GM19397 (cell line): ENCODE results near the gene CCNDBP1.
"Not testable (repeated sequence)": the region's sequence is repeated elsewhere in the genome, so short reads cannot be mapped to it uniquely, and the experiment has no call there.

Source experiments
- ATAC-seq: cut with Tn5 transposase; IDR thresholded peaks from one replicate; pipeline ENCODE4 v1.9.1; 2021; ENCODE audit warnings: mild to moderate bottlenecking, moderate library complexity; ENCODE audit not compliant: unreplicated experiment

Gene CCNDBP1

GRCh38 chr15:43190178-43190577, 5.0 kb downstream of the CCNDBP1 start:
- ATAC-seq = no peak

- ATAC-seq = no peak
These were observed 8.5 kb downstream of the CCNDBP1 start for GRCh38 chr15:43193710-43194109.

- ATAC-seq = no peak
These were observed 9.6 kb downstream of the CCNDBP1 start for GRCh38 chr15:43194795-43195194.

DNA sequence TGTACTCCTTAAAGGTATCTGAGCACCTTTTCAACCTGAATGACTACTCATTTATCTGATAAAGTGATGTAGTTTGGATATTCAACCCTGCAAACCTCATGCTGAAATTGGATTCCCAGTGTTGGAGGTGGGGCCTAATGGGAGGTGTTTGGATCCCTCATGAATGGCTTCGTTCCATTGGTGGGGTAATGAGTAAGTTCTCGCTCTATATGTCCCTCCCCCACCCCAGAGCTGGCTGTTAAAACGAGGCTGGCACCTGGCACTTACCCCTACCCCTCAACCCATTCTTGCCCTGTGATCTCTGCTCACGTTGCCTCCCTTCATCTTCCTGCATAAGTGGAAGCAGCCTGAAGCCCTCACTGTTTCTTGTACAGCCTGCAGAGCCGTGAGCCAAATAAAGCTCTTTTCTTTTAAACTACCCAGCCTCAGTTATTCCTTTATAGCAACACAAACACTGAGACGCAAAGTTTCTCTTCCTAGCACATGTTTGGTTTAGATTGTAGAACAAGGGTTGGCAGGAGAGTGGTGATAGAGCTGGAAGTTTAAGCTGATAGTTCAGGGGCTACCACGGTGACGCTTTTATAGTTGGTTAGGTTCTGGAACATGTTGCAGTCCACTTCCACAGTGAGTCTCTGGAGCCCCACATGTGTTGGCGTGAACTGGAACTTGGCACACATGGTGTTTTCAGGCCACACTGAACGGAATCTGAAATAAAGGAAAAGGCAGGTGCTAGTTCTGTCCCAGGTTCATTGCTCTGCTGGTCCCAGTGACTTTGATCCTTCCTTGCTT, 11.8 kb downstream of the CCNDBP1 start:
- ATAC-seq = no peak

DNA sequence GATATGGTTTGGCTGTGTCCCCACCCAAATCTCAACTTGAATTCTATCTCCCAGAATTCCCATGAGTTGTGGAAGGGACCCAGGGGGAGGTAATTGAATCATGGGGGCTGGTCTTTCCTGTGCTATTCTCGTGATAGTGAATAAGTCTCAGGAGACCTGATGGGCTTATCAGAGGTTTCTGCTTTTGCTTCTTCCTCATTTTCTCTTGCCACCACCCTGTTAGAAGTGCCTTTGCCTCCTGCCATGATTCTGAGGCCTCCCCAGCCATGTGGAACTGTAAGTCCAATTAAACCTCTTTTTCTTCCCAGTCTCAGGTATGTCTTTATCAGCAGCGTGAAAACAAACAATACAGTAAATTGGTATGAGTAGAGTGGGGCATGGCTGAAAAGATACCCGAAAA, 12.6 kb downstream of the CCNDBP1 start:
- not testable (repeated sequence) for ATAC-seq

DNA sequence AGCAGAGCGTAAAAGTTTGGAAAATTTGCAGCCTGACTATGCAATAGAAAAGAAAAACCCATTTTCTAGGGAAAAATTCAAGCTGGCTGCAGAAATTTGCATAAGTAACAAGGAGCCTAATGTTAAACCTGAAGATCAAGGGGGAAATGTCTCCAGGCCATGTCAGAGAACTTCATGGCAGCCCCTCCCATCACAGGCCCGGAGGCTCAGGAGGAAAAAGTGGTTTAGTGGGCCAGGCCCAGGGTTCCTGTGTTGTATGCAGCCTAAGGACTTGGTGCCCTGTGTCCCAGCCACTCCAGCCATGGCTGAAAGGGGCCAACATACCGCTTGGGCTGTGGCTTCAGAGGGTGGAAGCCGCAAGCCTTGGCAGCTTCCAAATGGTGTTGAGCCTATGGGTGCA, 13.4 kb downstream of the CCNDBP1 start:
- not testable (repeated sequence) for ATAC-seq

GRCh38 chr15:43198992-43199391, 13.8 kb downstream of the CCNDBP1 start:
- ATAC-seq = no peak

DNA sequence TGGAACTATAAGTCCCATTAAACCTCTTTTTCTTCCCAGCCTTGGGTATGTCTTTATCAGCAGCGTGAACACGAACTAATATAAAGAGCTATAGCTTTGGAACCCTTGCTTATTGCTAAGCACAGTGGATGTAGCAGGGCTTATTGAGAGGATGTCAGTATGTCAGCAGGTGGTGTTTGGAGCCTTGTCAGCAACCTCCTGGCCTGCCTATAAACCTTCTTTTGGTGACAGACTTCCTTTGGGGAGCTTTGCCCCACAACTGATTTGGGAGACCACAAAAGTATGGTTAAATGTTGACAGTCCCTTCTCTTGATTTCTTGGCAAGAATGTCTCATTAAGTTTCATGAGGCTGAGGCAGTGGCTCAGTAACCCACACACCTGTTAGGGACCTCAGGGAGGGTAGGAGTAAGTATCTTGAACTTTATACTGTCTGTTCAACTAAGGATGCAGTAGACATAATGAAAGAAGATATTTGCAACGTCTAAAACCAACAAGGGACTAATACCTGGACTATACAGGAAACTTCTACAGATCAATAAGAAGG, 14.8 kb downstream of the CCNDBP1 start:
- no peak for ATAC-seq

DNA sequence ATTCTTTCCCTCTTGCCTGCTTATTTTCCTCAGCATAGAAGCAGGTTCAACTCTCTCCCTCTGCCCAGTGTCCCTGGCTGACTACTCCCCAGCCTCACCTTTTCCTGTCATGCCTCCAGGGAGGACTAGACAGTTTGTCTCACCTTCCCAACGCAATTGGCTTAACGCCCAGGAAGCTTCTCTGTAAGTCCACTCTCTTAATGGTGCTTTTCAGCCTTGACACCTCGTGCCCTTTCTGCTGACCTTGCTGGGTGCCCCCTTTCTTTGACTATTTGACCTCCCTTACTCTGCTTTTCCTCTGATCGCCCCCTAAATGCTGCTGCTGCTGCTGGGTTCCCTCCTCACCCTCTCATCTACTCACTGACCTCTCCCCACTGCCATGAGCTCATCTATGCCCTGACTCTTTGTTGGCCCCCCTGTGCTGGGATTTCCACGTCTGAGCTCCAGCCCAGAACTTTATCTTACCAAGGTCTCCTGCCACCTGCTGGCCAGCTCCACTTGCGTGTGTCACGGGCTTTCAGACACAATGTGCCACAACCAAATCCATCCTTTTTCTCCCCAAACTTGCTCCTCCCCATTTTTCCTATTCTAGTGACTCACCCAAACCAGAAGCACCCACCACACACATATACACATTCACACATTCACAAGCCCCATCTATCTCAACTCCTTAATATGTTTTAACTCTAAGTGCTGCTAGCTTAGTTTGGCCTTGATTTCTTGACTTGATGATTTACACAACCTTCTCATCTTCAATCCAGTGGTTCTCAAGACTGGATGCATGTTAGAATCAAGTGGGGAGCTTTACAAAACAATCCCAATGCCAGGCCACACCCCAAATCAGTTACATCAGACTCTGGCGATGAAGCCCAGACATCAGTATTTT, 19.1 kb downstream of the CCNDBP1 start:
- ATAC-seq = no peak

DNA sequence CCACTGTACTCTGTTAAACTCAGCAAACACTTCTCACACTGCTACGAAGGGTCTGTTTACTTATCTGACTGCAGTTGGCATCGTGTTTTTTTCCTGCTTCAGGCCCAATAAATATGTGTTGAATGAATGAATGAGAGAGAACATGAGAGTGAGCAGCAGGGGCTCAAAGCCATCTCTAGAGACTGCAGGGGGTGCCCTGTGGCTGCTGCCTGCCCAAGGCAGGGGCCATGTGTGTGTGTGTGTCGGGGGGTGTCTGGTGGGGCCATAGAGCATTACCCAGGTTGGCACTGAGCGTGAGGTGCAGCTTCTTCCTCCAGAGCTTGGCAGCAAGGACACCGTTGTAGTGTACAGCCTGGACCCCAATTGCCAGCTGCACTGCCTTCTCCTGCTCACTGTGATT, 20.9 kb downstream of the CCNDBP1 start:
- ATAC-seq = no peak

DNA sequence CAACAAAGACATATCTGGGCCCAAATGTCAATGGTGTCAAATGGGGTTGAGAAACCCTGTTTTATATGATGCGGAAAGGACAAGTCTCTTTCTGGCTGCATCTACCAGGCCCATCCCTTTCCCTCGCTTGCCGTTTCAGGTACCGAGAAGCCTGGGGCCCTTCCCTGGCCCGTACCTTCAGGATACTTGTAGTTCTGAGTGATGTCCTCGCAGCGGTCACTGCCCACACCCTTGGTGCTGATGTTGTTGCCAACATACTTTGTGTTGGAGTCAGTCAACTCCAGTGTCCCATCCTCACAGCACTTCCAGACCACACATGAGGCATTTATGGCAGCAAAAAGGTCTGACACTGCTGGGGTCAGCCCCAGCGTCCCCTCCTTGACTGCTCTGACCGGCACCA, 21.8 kb downstream of the CCNDBP1 start:
- no peak for ATAC-seq

- ATAC-seq = no peak
These were observed 23.1 kb downstream of the CCNDBP1 start for GRCh38 chr15:43208052-43209002.

GRCh38 chr15:43209059-43209824, 24.0 kb downstream of the CCNDBP1 start:
- no peak for ATAC-seq

GRCh38 chr15:43210172-43210745, 25.1 kb downstream of the CCNDBP1 start:
- no peak for ATAC-seq

DNA sequence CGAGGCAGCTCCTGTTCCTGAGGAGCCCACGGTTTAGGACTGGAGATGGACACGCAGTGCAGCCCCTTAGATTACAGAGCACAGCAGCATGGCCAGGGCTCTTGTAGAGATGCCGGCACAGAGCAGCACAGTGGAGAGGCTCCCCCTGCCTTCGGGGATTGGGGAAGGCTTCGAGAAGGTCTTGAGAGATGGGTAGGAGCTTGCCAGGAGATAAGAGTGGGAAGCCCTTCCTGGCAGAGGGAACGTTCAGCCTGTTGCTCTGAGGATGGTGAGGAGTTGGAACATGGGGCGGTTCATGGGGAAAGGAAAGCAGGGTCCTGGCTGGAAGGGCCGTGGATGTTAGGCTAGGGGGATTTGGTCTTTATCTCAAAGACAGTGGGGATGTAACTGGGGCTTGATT, 25.6 kb downstream of the CCNDBP1 start:
- no peak for ATAC-seq

DNA sequence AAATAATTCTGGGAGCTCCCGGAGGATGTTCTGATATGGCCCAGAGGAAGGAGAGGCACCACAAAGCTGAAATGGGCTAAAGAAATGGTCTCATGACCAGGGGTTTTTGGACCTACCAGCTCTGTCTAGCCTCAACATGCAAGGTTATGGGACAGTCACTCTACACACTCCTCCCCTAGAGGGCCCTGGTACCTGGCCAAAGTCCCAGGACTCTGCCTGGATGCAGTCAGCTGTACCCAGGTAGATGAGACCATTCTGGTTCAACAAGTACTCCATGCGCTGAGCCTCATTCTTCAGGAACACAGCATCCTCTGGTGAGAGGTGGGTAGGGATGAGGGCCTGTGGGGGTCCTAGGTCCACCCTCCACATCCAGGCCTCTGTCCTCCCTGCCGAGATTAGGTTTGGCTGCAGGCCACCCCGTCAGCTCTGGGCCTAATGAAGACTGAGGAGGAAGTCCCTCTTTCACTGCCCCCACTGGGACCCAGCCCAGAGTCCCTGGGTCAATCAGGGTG, 26.1 kb downstream of the CCNDBP1 start:
- no peak for ATAC-seq

- no peak for ATAC-seq
These were observed 27.1 kb downstream of the CCNDBP1 start for GRCh38 chr15:43212299-43212698.

- no peak for ATAC-seq
These were observed 27.7 kb downstream of the CCNDBP1 start for GRCh38 chr15:43212951-43213350.

DNA sequence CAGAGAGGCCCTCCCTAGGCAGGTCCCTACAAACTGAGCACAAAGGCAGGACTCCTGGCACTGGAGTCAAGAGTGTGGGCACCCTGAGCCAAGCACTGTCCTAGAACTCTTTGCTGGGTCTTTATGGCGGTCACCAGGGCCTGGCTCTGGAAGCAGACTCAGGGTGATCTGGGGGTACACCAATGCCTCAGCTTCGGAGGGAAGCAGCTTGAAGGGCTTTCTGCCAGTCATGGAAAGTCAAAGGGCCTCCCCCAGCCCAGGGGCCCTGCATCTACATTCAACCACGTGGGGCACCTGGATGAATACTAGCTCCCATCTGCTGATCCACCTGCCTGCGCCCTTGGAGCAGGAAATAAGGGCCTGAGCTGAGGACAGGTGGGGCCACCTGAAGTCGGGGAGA, 28.3 kb downstream of the CCNDBP1 start:
- no peak for ATAC-seq
